Activated CD8-positive, alpha-beta memory T cell treated with anti-CD3 and anti-CD28 coated beads for 4 hours (primary cell): ENCODE data around the gene UFSP2.

Source experiments
- DNase-seq, 2 donors: peaks; one replicate each; pipeline ENCODE4 v3.0.0-alpha.2; 2020; ENCODE audit warnings: low read depth in 2 of 2

Gene UFSP2, protein sequence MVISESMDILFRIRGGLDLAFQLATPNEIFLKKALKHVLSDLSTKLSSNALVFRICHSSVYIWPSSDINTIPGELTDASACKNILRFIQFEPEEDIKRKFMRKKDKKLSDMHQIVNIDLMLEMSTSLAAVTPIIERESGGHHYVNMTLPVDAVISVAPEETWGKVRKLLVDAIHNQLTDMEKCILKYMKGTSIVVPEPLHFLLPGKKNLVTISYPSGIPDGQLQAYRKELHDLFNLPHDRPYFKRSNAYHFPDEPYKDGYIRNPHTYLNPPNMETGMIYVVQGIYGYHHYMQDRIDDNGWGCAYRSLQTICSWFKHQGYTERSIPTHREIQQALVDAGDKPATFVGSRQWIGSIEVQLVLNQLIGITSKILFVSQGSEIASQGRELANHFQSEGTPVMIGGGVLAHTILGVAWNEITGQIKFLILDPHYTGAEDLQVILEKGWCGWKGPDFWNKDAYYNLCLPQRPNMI

DNA sequence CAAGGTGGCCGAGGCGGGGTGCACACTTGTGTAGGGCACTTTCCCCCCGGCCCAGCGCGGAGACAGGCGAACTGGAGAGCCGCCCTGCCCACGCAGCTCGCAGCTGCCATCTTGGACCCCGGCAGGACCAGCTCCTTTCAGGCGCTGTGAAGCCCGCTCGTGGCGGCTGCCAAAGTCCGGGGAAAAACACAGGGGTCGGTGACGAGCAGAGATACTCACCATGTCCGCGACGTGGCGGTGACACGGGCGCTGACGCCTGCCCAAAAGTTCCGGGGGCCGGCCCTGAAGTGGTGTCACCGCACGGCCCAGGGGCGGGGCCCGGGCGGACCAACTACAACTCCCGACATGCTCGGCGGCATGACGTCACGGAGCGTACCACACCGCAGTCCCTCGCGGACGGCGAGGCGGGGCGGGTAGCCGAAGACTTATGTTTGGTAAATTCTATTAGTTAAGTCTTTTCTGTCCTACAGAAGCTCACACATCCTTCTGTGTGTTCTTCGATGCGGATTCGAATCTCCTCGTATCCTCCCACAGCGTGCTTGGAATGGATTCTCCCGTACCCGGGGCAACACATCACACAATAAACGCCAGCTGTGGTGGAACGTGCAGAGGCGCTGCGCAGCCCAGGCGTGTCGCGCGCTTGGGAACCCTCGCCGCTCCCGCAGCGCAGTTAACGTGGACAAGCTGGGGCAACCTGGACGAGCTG, at the start of gene UFSP2:
Gene UFSP2 (minus strand): TSS at position 318 of the 706 bp plus-strand sequence. CDS start 96 bp downstream, at position 222.
- peak; percentile 77 to 84 for DNase-seq

DNA sequence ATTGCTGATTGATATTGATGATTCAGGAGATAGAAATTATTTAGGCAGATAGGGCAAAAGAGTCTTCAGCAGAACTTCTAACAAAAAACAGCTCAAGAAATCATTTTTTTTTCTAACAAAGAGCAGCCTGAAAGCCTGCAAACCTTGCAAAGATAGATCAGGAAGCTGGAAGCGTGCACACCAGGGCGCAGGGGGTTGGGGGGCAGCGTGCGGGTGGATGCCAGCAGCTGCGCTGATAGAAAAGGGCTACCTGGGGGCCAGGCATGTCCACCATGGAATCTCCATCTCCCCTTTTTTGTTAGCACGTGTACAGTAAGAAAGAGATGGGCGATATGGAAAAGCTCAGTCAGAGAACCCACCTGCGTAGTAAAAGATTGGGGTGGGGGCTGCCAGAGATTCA, 47.5 kb upstream of the UFSP2 start:
- no peak for DNase-seq

DNA sequence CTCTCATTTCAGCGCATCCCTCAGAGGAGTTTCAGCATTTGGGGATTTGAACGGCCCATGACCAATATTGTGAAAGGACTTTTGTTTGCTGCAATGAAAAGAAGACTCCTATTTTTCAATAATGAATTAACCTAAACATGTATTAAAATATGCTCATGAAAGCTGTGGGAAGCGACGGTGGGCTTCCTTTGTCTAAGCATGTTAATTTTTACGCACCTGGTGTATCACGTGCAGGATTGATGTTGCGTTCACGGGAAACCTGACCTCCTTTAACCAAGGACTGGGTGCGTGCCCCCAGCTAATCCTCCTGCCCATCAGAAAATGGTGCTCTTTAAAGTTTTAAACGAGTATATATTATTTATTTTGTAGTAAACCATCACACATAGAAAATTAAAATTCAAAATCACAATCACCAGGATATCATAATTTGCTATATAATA, 46.4 kb upstream of the UFSP2 start:
- DNase-seq: no peak

DNA sequence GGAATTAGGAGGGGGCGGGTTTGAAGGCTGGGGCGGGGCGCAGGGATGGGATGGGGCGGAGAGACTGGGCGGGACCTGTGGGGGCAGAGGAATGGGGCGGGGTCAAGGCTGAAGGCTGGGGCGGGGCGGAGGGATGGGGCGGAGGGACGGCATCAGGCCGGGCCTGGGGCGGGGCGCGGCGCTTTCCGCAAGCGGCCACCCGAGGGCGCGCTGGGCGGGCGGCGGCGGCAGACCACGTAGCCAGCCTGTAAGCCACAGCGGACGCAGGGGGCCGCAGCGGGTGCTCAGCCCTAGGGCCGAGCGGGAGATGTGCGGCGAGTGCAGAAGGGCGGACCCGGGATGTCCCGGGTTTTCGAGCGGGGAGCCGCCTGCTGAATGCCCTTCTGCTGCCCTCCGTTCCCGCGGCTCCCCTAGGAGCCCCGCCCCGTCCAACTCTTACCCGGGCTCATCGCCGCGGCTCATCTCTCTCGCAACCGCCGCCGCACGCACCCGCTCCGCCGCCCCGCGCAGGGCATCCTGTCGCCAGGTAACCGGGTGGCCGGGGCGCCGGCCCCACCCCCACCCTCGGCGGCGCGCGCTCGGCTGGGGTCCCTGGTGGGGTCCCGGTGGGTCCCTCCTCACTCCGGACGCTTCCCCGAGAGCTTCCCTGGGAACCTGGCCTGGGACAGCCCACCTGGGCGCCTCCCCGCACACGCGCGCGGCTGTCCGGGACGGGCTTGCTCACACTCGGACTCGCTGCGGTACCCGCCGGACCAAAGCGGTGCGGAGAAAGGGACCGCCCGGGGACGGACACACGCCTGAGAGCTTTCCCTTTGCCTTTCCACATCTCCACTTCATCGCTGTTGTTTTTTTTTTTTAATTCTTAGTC, 45.7 kb upstream of the UFSP2 start, which contains the start of gene CCDC110:
Gene CCDC110 (minus strand): TSS at position 499 of the 868 bp plus-strand sequence. CDS start 50 bp downstream, at position 449.
- DNase-seq: peak; percentile 73 to 81

DNA sequence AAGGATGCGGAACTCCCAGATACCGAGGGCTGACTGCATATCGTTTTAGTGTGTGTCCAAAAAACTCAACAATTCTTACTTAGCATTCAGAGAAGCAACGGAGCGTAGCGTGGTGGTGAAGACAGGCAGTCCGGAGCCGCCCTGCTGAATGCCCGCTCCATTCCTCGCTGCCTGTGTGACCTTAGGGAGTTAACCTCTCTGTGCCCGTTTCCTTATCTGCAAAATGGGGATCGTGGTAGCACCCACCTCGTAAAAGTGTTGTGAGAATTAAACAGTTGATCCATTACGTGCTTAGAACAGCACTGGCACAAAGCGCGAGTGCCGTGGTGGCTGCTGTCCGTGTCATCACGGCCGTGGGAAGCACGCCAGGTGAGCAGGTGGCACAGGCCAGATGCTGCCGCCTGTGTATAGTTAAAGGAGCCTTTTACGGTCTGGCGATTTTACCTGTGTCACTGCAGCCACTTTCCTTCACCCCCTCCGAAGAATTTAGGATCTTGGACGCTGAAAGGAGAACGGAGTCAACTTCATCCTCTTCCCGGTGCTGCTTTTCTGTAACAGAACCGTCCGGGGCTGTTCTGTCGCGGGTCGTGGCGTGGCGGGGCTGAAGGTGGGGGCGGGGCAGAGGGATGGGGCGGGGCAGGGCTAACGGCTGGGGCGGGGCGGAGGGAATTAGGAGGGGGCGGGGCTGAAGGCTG, 44.9 kb upstream of the UFSP2 start:
- peak in 1 of 2 donors; percentile 5 for DNase-seq

DNA sequence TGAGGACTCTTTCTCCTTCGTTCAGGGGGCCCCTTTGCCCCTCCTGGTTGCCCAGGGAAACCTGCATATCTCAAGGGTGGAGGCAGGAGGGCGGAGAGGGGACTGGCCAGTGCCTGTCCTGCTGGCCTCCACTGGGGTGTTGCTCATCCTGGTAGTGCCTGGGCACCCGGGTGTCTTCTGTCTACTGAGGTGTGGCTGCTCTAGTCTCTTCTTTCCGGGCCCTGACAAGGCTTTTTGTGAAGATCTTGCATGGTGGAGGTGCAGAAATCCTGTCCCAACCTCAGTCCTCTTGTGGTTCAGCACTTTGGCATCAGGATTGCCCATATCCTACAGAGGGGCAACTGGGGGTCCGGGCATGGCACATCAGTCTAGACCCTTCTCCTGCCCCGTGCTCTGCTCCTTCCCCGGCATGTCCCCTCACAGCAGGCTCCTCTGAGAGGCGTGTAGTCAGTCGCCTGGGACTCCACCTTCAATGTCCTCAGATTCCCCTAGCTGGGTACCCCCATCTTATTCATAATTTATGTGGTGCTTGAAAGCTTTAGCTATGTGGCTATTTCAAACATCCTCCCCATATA, 43.9 kb upstream of the UFSP2 start:
- DNase-seq: no peak

DNA sequence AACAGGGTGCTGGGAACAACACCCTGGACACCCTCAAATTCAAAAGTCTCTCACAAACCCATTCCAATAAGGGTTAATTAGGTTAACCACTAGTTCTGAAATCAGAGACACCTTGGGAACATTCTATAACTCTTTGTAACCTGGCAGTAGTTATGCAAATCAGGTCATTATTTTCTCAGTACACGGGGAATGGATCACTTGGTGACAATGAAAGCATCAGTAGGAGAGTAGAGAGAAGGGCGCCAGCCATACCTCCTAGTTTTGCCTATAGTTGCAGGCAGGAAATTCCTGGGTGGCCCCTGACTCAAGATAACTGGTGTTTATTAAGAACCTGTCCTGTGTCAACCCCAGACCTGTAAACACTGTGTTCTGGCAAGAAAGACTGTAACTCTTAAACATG, 43.2 kb upstream of the UFSP2 start:
- DNase-seq: no peak

DNA sequence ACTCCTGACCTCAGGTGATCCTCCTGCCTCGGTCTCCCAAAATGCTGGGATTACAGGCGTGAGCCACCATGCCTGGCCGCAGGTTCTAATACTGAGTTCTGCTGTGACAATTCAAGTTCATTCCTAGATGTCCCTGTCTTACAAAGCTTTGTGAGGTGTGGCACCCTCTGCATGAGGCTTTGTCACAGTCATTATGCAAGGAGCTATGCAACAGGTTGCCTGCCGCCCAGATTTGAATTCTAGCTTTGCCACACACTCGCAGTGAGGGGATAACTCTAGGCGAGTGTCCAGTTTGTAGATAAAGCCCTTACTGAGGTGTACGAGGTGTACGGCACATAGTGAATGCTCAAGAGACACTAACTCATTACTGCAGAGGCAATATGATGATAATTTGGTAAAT, 42.2 kb upstream of the UFSP2 start:
- no peak for DNase-seq

DNA sequence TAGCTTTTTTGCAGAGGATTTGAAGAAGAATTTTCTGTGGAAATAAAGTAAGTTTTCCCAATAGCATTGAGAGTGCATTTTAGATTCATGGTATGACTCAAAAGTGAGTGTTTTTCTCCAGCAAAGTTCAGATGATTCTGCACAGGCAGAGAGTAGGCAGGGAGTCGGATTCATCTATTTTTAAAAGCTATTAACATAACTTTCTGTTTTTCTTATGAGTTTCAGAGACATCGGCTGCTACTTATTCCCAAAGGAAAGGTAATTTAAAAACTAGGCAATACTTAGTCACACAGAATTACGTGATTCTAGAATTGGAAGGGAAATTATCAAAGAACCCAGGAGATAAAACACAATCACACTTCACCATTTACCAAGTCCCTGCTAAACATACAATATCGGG, 41.3 kb upstream of the UFSP2 start:
- DNase-seq: no peak

DNA sequence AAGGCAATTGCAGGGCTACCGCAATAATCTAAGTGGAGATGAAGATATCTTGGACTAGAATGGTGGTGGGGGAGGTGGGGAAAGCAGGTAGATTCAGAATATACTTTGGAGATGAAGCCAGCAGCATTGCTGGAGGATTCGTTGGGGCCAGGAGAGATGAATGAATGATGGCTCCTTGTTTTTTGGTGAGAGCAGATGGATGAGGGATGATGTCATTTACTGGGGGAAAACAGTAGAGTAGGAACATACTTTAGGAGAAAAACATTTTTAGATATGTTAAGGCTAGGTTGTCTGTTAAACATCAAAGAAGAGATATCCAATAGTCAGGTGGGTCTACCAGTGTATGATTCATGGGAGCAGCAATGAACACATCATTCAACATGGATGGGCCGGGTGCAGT, 39.9 kb upstream of the UFSP2 start:
- no peak for DNase-seq

DNA sequence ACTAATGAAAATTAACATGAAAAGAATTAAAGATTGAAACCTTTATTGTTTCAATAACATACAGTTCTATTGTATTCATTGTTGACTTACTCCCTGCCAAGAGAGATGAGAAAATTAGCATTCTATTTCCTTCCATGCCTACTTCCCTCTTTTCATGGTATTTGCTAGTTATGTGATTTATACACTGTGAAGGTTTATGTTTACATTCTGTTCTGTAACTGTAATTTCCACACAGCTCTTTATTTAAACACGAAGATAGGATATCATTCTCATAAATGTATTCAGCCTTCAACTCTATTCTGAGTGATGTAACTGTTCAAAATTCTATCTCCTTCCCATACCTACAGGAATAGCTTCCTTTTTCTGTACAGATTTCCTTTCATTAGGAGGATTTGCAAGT, 39.1 kb upstream of the UFSP2 start:
- DNase-seq: no peak

DNA sequence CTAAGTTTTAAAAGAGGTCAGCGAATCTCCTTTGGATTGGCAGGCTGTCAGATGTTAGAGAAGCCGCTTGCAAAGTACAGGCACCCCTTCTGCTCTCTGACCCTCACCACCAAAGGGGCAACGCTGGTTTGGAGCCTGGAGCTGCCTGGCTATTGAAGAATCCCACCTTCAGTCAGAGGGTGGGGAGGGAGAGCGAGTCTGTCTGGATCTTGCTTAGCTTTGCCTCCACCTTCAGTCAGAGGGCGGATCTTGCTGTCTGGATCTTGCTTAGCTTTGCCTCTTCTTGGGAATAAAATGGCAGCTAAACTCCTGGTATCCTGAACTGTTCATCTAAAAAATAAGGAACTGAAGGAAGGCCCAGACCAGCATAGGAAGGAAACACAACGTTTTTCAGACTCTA, 38.4 kb upstream of the UFSP2 start:
- no peak for DNase-seq

DNA sequence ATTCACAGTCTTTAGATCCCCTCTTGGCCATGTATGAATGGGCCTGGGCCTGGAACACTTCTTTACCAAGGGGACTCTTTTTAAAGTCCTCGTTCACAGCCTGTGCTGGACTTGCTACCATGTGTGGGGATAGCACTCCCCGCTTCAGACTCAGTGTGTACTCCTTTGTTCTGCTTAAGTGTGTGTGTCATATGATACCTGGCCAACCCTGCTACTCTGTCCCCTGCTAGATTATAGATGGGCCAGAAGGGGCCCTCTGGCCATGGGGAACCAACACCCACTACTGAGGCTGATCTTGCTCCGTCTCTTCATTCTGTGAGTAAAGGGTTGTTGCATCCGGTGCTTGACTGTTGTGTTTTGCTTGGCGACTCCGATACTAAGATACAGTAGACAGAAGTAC, 37.8 kb upstream of the UFSP2 start:
- no peak for DNase-seq

DNA sequence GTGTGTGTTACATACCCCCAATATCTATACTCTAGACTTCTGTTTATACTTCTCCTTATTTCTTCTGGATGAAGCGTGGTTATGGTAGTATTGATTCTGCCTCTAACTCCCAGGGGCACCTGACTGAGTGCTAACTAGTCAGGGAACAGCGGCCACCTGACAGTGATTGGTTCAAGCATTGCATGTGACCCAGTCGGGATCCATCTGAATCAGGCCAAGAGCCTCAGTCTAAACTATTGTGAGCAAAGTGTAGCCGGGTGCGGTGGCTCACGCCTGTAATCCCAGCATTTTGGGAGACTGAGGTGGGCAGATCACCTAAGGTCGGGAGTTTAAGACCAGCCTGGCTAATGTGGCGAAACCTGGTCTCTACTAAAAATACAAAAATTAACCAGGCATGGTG, 35.8 kb upstream of the UFSP2 start:
- DNase-seq: no peak

DNA sequence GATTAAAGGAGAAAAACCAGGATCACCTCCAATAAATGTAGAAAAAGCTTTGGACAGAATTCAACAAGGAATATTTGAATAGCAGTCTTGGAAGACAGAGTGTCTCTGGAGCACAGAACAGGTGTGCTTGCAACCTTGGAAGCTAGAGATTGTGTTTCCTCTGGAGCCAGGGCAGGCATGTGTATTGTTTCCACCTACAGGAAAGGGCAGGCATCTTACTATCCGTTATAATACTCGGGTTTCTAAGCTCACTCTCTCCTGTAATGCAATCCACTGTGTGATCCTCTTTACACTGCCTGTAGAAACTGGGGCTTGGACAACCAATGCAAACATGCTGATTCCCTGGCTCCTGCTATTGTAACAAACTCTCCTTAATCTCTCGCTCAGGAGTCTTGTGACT, 31.4 kb upstream of the UFSP2 start:
- DNase-seq: no peak

DNA sequence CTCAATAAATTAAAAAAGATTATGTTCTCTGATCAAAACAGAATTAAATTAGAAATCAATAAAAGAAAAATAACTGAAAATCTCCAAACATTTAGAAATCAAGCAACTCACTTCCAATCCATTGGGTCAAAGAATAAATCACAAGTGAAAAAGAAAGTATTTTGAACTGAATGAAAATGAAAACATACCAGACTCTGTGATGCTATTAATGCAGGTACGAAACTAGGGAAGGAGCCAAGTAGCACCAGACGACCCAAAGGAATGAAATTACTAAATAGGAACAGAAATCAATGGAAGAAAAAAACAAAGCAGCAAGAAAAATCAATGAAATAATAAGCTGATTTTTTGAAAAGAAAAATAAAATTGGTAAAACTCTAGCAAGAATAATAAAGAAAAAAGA, 30.4 kb upstream of the UFSP2 start:
- no peak for DNase-seq

DNA sequence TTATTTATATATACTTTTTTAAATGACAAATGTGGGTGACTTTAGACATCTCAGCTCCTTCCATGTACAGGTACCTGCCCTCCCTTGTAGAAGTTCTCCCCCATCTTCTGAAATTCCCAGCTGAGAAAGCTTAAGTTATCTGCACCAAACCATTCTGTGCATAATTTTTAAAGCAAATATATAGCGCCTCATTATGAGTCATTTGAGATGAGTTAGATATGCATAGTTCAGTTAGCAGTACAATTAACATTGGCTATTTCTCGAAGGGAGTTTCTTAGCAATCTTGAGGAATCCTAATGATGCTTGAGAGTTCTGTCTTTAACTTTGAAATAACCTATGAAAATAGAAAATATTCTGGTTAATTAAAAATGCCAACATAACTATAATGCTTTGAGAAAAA, 19.4 kb upstream of the UFSP2 start:
- DNase-seq: no peak

DNA sequence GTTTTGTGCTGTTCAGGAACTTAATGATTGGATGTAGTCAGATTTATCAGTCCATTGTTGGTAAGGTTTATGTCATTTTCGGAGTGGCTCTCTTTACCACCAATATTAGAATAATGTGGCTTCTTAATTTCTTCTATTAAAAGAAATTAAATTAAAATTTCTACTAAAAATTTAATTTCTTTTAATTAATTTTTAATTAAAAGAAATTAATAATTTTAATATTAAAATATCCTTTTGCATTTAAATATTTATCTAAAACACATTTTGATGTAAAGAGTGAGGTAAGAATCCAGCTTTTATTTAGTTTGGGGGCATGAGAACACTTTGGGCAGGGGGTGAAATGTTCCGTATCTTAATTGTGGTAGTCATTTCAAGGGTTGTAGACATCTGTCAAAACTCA, 15.7 kb upstream of the UFSP2 start:
- no peak for DNase-seq

DNA sequence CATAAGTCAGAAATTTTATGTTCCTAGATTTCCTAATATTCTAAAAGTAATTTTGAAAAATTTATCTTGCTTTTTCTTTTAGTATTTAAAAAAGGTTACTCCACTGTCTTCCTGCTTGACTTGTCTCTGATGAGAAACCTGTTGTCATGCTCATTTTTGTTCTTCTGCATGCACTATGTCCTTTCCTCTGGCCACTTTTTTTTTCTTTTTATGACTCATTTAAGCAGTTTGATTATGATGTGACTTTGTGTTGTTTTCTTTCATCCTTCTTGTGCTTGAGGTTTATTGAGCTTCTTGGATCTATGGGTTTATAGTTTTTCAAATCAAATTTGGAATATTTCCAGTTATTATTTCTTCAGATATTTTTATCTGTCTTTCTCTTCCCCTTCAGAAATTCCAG, 12.0 kb upstream of the UFSP2 start:
- DNase-seq: no peak

DNA sequence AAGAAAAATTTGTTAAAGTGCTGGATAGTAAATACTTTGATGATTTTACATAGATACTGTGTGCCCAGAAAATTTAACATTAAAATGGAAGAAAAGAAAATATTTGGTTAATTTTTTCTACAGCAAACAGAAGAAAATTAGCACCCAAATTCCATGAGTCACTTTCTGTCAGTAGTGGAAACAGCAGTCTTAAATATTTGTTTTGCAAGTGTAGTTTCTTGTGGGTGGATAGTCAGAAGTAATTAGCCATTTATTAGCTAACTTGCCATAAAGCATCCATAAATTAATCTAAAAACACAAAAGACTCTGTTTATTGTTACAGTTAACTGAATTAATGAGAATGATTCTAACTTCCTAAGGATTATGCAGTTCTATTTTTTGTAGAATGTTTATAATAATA, 9.7 kb upstream of the UFSP2 start:
- DNase-seq: no peak

DNA sequence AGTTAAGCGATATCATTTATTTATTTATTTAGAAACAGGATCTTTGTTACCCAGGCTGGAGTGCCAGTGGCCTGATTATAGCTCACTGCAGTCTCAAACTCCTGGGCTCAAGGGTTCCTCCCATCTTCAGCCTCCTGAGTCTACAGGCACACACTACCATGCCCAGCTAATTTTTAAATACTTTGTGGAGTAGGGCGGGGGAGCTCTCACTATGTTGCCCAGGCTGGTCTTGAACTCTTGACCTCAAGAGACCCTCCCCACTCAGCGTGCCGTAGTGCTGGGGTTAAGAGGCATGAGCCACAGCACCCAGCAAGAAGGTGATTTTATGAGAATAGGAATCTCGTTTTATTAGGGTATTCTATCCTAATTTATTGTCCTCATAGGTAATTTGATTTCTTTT, 3.9 kb upstream of the UFSP2 start:
- no peak for DNase-seq
